CD4-positive, alpha-beta memory T cell (primary cell): ENCODE measurements around the gene HOXB3. TPM values are rescaled to one million over a fixed set of nuclear protein-coding genes. Genes with fewer than 3 reads are reported as not detected.

Source experiments
- CTCF ChIA-PET: fragments of 350-600 bp; sonication (Branson Sonifier 250); formaldehyde crosslinking; loops from one replicate; lab custom pipeline; 2021; ENCODE audit warnings: inconsistent platforms; ENCODE audit not compliant: partially characterized antibody; lab: Charles Lee
- POLR2A ChIA-PET: fragments of 350-600 bp; sonication (Branson Sonifier 250); formaldehyde crosslinking; loops from one replicate; lab custom pipeline; 2021; ENCODE audit not compliant: partially characterized antibody; lab: Charles Lee
- DNase-seq, 5 donors: peaks; one replicate each; pipeline versions ENCODE4 v3.0.0 to v3.0.0-alpha.2; 2020 to 2022; ENCODE audit warnings: mixed read lengths in 1 of 5
- H3K27ac ChIP-seq: one replicate; pipeline ENCODE4 v1.7.0; 2013; ENCODE audit warnings: low read depth, low read length
- H3K27me3 ChIP-seq: 2 replicates; pipeline ENCODE4 v1.7.0; 2013; ENCODE audit warnings: mild to moderate bottlenecking, low read length, moderate library complexity; ENCODE audit not compliant: insufficient read depth
- H3K36me3 ChIP-seq: 2 replicates; pipeline ENCODE4 v1.7.0; 2013; ENCODE audit warnings: mild to moderate bottlenecking, low read length, moderate library complexity; ENCODE audit not compliant: insufficient read depth
- H3K4me1 ChIP-seq: 2 replicates; pipeline ENCODE4 v1.7.0; 2013; ENCODE audit warnings: mild to moderate bottlenecking, low read length, moderate library complexity; ENCODE audit not compliant: insufficient read depth
- H3K4me3 ChIP-seq, 2 donors: one replicate each; pipeline ENCODE4 v1.7.0; 2013; ENCODE audit warnings: low read length in 2 of 2, mild to moderate bottlenecking in 1 of 2
- H3K9me3 ChIP-seq, 2 donors: one replicate each; pipeline ENCODE4 v1.7.0; 2013; ENCODE audit warnings: low read length in 2 of 2, control low read depth in 1 of 2; ENCODE audit not compliant: control insufficient read depth in 1 of 2
- H3K27ac Mint-ChIP-seq, 7 donors: one replicate each; pipeline ENCODE4 v1.8.0; 2020 to 2021; ENCODE audit warnings: mixed read lengths in 7 of 7, mild to moderate bottlenecking in 6 of 7, inconsistent platforms in 3 of 7, moderate library complexity in 3 of 7
- H3K27me3 Mint-ChIP-seq, 2 donors: one replicate each; pipeline ENCODE4 v1.8.0; 2020 to 2021; ENCODE audit warnings: mixed read lengths in 2 of 2
- H3K36me3 Mint-ChIP-seq, 2 donors: one replicate each; pipeline ENCODE4 v1.8.0; 2020 to 2021; ENCODE audit warnings: mixed read lengths in 2 of 2, inconsistent platforms in 1 of 2, mild to moderate bottlenecking in 1 of 2
- H3K4me1 Mint-ChIP-seq, 4 donors: one replicate each; pipeline ENCODE4 v1.8.0; 2020 to 2021; ENCODE audit warnings: mixed read lengths in 4 of 4, mild to moderate bottlenecking in 1 of 4
- H3K4me3 Mint-ChIP-seq, 8 donors: one replicate each; pipeline ENCODE4 v1.8.0; 2020 to 2021; ENCODE audit warnings: mixed read lengths in 8 of 8, mild to moderate bottlenecking in 7 of 8, moderate library complexity in 6 of 8, inconsistent platforms in 3 of 8
- H3K9me3 Mint-ChIP-seq, 8 donors: one replicate each; pipeline ENCODE4 v1.8.0; 2020 to 2021; ENCODE audit warnings: mixed read lengths in 8 of 8, mild to moderate bottlenecking in 5 of 8, inconsistent platforms in 3 of 8, moderate library complexity in 1 of 8
- intact Hi-C: fragments of 100-400 bp; cut with micrococcal nuclease; formaldehyde crosslinking; loops from one replicate; pipeline ENCODE4 v1.15.1; 2023
- polyA plus RNA-seq, 2 donors: library from polyadenylated mRNA; unstranded; fragments of 300-500 nt; fragmentation: Illumina TruSeq; gene quantifications; one replicate each; pipeline ENCODE4 v1.2.3, GENCODE V29; 2021
- total RNA-seq, 2 experiments: library from RNA; stranded (reverse); gene quantifications; one replicate each; pipeline ENCODE4 v1.2.3, GENCODE V29; 2021

The HOXB3 gene
- total and polyA plus RNA-seq, 4 experiments from 2014 or later: 0.10 to 14.5 (median 11.2) TPM; not detected in 1

DNA sequence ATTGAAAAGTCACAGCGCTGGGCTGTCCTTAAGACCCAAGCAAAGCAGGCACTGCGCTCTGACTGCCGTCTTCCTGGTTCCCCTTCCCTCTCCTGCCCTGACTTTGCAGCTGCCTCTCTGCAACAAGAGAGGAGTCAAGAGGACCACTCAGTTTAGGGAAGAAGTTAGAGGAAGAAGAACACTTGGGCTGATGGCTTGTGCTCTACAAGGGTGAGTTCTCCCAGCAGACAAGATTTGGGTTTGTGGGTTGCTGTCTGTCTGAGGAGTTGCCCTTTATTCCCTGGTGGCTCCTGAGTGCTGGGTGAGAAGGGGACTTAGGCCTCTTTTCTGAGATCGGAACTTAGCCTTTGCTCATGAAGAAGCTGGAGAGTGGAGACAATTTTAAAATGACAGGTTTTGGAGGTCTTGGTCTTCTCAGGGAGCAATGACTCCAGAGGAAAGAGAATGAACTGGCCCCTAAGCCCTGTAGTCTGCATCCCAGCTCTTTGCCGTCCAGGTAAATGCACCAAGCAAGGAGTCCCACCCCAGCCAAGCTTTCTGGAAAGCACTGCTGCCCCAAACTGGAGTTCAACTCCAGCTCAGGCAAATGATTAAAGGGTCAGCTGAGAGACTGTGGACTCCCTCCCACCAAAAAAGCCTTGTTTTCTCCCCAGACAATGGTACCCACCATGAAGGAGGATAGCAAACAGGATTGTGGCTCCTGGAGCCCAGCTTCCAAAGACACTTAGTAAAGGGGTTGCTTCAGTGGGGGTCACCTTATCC lies 38.8 kb upstream of the HOXB3 start:
- H3K27ac ChIP-seq: no peak overlapping the region
- ChIA-PET POLR2A (no interaction called here), CTCF (interaction anchor here (1.0 to 2.9 kb wide), 2 partner anchors 10 to 16 kb away, joined by 3 to 13 read pairs; no protein-coding TSS in a partner anchor)
- H3K27me3 ChIP-seq: peaks cover 60% of the 10 kb centered on the region
- H3K36me3 ChIP-seq: no peaks in the 10 kb centered on the region
- H3K27ac Mint-ChIP-seq: no peak overlapping the region
- intact Hi-C loops: no loop called here
- peaks cover 0 to 7% of the 10 kb centered on the region in 2 donors for H3K36me3 Mint-ChIP-seq
- peaks cover 8 to 36% (median 12%) of the 10 kb centered on the region in 4 donors for H3K4me1 Mint-ChIP-seq
- H3K9me3 Mint-ChIP-seq: no peaks in the 10 kb centered on the region
- no peak for DNase-seq
- peak overlapping the region in 1 of 8 donors; percentile 4 for H3K4me3 Mint-ChIP-seq
- H3K4me3 ChIP-seq: no peak overlapping the region
- H3K9me3 ChIP-seq: no peaks in the 10 kb centered on the region
- H3K4me1 ChIP-seq: peaks cover 34% of the 10 kb centered on the region
- H3K27me3 Mint-ChIP-seq: peaks cover 59 to 71% of the 10 kb centered on the region in 2 donors

DNA sequence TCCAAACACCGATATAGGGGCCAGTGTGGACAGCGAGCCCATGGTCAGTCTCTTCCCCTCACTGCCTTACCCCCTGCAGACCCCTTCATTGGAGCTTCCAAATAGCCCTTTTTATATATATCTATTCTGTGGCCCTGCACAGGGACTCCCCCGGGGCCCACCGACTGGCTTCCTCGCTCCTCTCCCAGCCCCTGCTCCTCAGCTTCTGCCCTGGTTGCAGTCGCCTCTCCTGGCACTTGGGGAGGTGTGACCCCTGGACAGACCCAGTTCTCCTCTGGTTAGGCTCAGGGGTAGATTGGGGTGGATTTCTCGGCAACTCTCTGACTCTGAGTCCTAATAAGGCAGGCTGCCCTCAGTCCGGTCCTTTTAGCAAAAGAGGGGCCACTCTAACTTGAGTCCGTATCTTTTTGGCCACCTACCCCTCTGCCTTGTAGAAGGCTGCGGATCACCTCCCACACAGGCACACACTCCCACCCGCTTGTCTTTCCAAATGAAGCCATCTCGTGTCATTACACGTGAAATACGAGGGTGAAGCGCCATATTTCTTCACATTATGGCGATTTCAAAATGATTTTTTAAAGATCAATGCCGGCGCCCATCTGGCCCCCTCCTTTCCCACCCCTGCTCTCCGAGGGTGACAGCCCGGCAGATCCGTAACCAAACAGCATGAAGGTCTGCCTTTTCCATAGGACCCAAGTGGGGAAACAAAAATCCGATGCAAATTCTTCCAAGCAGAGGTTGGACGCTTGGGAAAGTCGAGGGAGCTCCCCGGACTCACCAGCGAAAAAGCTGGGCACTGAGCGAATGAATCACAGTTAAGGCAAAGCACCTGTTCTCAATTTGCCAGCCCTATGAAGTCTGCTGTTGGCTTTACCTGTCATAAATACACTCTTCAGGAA lies 37.8 kb upstream of the HOXB3 start:
- CTCF ChIA-PET: interaction anchor here (1.0 to 2.9 kb wide), 2 partner anchors 9 to 15 kb away, joined by 3 to 13 read pairs; no protein-coding TSS in a partner anchor
- Mint-ChIP-seq H3K27ac (peak overlapping the region in 1 of 7 donors; percentile 27), H3K4me3 (peak overlapping the region in 2 of 8 donors; percentile 2 to 29), H3K27me3 (peaks cover 64 to 78% of the 10 kb centered on the region in 2 donors), H3K4me1 (peaks cover 8 to 35% (median 11%) of the 10 kb centered on the region in 4 donors), H3K36me3 (peaks cover 0 to 5% of the 10 kb centered on the region in 2 donors), H3K9me3 (peaks cover 0 to 1% (median 0%) of the 10 kb centered on the region in 8 donors)
- Histone ChIP-seq H3K4me1 (peaks cover 28% of the 10 kb centered on the region), H3K9me3 (no peaks in the 10 kb centered on the region), H3K27ac (no peak overlapping the region), H3K4me3 (no peak overlapping the region), H3K27me3 (peaks cover 59% of the 10 kb centered on the region), H3K36me3 (no peaks in the 10 kb centered on the region)
- intact Hi-C loops: no loop called here
- POLR2A ChIA-PET: no interaction called here
- DNase-seq: no peak

DNA sequence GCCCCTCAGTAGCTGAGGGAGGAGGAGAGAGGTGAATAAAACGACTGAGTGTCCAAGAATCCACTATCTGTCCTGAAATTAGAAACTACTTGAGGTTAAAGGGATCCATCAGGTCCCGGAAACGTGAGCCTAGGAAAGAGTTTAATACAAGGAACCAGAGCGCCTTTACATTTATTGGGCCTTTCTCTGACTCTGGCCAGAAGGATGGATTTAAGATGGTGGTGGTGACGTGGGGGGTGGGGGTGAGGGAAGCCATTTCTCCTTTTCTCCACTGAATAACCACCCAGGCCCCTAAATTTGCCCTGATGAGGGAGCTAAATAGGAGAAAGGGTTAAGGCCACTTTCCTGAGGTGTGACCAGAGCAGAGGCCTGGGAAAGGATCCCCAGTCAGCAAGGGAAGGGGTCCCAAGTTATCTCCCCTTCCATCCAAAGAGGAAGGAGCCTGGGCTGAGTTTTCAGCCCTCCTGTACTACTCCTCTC lies 37.1 kb upstream of the HOXB3 start:
- Histone ChIP-seq H3K4me1 (peaks cover 28% of the 10 kb centered on the region), H3K27ac (no peak overlapping the region), H3K4me3 (no peak overlapping the region), H3K27me3 (peaks cover 56% of the 10 kb centered on the region), H3K9me3 (no peaks in the 10 kb centered on the region), H3K36me3 (no peaks in the 10 kb centered on the region)
- Mint-ChIP-seq H3K36me3 (no peaks in the 10 kb centered on the region), H3K4me1 (peaks cover 8 to 35% (median 8%) of the 10 kb centered on the region in 4 donors), H3K27me3 (peaks cover 62 to 78% of the 10 kb centered on the region in 2 donors), H3K27ac (peak overlapping the region in 1 of 7 donors; percentile 27), H3K9me3 (peaks cover 0 to 1% (median 0%) of the 10 kb centered on the region in 8 donors), H3K4me3 (peak overlapping the region in 7 of 8 donors; percentile 36 to 87 (median 49))
- CTCF ChIA-PET: interaction anchor here (5.0 kb wide), 1 partner anchor 9 kb away, joined by 31 read pairs; no protein-coding TSS in a partner anchor
- POLR2A ChIA-PET: no interaction called here
- intact Hi-C loops: no loop called here
- no peak for DNase-seq

DNA sequence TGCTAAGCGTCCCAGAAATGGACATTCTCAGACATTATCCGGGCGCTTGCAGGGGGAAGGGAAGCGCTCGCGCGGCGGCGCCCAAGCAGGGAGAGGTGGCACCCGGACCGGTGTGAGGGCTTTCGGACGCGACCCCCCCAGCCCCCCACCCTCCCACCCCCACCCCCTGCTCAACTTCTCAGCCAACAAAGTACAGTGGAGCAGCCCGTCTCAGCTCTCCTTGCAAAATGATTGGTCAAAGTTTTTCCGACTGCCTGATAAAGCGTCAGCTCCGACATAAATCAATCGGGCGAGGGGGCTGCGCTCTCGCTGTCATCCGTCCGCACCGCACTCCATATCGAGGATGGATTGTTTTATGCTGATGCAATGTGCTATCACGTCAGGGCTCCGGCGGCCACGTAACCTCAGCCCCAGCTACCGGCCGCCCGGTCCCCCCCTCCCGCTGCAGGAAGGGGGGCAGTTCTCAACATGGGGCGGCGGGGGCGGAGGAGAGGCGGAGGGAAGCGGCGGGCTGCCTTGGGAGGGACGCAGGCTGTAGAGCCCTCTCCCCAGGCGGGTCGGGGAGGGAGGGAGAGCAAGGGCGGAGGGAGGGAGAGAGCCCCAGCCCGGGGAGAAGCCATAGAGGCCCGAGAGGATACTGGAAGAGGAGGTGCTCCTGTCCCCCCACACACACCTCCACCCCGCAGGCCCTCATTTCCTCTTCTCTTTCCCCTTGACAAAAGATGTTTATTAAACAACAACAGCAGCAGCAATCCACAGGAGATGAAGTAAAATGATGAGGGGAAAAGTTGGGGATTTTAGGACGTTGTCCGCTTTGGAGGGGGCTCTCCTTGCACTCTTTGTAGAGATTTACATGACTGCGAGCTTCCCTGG lies 36.4 kb upstream of the HOXB3 start, which contains the start of gene HOXB9:
TSS of gene HOXB9 (minus strand) at position 114 of the 873 bp plus-strand sequence. CDS start at position 25, 89 bp downstream.
- Mint-ChIP-seq H3K9me3 (peaks cover 0 to 1% (median 0%) of the 10 kb centered on the region in 8 donors), H3K36me3 (no peaks in the 10 kb centered on the region), H3K4me3 (peak within 1 kb of the TSS; percentile 79 to 89 (median 84)), H3K4me1 (peaks cover 8 to 35% (median 8%) of the 10 kb centered on the region in 4 donors), H3K27ac (peak within 1 kb of the TSS in 4 of 7 donors; percentile 18 to 68 (median 56)), H3K27me3 (peaks cover 68 to 80% of the 10 kb centered on the region in 2 donors)
- no peaks in the 10 kb centered on the region for H3K36me3 ChIP-seq
- H3K4me3 ChIP-seq: peak within 1 kb of the TSS in 1 of 2 donors; percentile 44
- DNase-seq: peak in 2 of 5 donors; percentile 39 to 61
- POLR2A ChIA-PET: interaction anchor here (0.7 to 1.4 kb wide), 2 partner anchors 12 to 33 kb away, joined by 3 to 5 read pairs; partner anchors contain the start of gene HOXB5
- peaks cover 63% of the 10 kb centered on the region for H3K27me3 ChIP-seq
- intact Hi-C loops: no loop called here
- H3K9me3 ChIP-seq: no peaks in the 10 kb centered on the region
- no peak within 1 kb of the TSS for H3K27ac ChIP-seq
- CTCF ChIA-PET: interaction anchor here (1.8 to 5.0 kb wide), 2 partner anchors 9 to 12 kb away, joined by 6 to 31 read pairs; no protein-coding TSS in a partner anchor
- H3K4me1 ChIP-seq: peaks cover 28% of the 10 kb centered on the region

DNA sequence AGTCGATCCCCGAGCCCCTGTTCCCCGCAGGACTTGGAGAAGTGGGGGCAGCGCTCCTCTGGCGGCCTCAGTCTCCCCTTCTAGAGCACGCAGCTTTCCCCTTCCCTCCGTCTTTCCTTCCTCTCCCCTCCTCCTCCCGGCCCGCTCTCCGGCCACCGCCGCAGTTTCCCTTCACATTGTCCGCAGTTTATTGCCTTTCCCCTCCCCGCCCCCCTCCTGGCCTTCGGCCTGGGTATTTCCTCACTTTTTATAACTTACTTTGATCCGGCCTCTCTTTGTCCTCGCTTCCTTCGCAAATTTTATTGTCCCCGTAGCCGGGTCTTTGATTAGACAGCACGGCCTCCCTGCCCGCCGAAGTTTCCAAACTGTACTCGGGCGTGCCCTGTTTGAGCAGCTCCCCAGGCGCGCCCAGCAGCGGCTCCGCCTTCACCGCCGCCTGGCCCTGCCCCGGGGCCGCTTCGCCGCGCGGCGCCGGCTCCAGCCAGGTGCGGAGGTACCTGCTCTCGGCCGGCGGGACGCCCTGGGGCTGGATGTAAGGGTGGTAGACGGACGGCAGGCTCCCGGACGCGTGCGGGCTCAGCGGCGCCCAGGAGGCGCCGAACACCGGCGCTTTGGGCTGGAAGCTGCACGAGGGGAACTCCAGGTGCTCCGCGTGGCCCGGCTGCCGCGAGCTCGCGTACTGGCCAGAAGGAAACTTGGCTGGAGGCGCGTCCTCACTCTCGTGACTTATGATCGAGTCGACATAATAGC lies 35.6 kb upstream of the HOXB3 start:
- H3K27ac Mint-ChIP-seq: peak overlapping the region in 2 of 7 donors; percentile 18 to 62
- peak overlapping the region in 1 of 2 donors; percentile 44 for H3K4me3 ChIP-seq

More for the DNA sequence above, 35.6 kb upstream of the HOXB3 start:
- H3K36me3 Mint-ChIP-seq: no peaks in the 10 kb centered on the region
- ChIA-PET CTCF (interaction anchor here (1.8 to 5.0 kb wide), 2 partner anchors 10 to 11 kb away, joined by 6 to 31 read pairs; no protein-coding TSS in a partner anchor), POLR2A (interaction anchor here (0.5 to 1.4 kb wide), 8 partner anchors 11 to 378 kb away, joined by 3 to 6 read pairs (median 3); partner anchors contain the start of gene HOXB5)
- Histone ChIP-seq H3K27ac (no peak overlapping the region), H3K27me3 (peaks cover 70% of the 10 kb centered on the region), H3K9me3 (no peaks in the 10 kb centered on the region), H3K36me3 (no peaks in the 10 kb centered on the region), H3K4me1 (peaks cover 28% of the 10 kb centered on the region)
- peaks cover 69 to 80% of the 10 kb centered on the region in 2 donors for H3K27me3 Mint-ChIP-seq
- peak overlapping the region; percentile 69 to 89 (median 84) for H3K4me3 Mint-ChIP-seq
- H3K4me1 Mint-ChIP-seq: peaks cover 8 to 35% (median 8%) of the 10 kb centered on the region in 4 donors
- H3K9me3 Mint-ChIP-seq: peaks cover 0 to 1% (median 0%) of the 10 kb centered on the region in 8 donors
- peak in 3 of 5 donors; percentile 39 to 59 (median 48) for DNase-seq
- intact Hi-C loops: loop anchor here (2.0 kb wide), 1 partner anchor 15 kb away; the partner anchor contains the start of gene HOXB7
